Measurements from ENCODE around the gene HADHA.

DNA sequence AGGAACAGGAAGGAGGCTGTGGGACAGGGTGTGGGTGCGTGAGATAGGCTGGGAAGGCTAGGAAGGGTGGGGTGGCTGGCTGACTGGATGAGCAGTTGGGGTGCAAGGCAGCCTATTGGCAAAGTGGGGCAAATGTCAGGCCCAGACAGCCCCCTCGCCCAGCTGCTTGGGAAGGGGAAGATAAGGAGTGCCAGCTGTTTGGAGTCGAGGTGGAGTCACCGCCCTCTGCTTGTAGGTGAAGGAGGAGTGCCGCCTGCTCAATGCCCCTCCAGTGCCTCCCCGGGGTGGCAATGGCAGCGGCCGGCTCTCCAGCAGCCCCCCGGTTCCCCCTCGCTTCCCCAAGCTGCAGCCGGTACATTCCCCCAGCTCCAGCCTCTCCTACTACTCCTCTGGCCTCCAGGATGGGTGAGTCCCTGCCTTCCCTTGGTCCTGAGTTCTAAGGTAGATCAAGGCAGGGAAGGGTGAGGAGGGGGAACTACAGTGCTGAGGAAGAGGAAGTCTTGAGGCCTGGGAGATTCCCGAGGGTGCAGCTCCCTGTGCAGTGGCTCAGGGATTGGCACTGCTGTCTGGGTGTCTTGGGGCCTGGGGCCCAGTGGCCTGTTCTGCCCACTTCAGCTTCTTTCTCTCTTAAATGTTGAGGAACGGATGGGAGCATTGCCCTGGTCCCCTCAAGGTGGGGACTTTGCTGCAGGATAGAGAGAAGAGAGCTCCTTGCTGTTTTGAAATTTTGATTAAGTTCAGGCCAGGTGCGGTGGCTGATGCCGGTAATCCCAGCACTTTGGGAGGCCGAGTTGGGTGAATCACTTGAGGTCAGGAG is 58.3 kb downstream of the HADHA start:
- TF ChIP-seq, protein P1, sequence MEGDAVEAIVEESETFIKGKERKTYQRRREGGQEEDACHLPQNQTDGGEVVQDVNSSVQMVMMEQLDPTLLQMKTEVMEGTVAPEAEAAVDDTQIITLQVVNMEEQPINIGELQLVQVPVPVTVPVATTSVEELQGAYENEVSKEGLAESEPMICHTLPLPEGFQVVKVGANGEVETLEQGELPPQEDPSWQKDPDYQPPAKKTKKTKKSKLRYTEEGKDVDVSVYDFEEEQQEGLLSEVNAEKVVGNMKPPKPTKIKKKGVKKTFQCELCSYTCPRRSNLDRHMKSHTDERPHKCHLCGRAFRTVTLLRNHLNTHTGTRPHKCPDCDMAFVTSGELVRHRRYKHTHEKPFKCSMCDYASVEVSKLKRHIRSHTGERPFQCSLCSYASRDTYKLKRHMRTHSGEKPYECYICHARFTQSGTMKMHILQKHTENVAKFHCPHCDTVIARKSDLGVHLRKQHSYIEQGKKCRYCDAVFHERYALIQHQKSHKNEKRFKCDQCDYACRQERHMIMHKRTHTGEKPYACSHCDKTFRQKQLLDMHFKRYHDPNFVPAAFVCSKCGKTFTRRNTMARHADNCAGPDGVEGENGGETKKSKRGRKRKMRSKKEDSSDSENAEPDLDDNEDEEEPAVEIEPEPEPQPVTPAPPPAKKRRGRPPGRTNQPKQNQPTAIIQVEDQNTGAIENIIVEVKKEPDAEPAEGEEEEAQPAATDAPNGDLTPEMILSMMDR (IDR thresholded peaks at IDR 0.05) = no peak
- TF ChIP-seq ZFX (IDR thresholded peaks at IDR 0.05; ENCODE audit: borderline replicate concordance) = no peak

Measured in 22Rv1 (cell line).